ENCODE data around the gene ZAP70. TPM values are rescaled to one million over a fixed set of nuclear protein-coding genes. Genes with fewer than 3 reads are reported as not detected.

Gene ZAP70
- total RNA-seq, 4 donors from 2014 or later: 0.46 to 2.2 (median 1.5) TPM

GRCh38 chr2:97724946-97725688 lies 11.7 kb downstream of the ZAP70 start:
- no peak for TF ChIP-seq CTCF (IDR thresholded peaks at IDR 0.05)
- TF ChIP-seq EP300 (IDR thresholded peaks at IDR 0.05): no peak
- no peak for TF ChIP-seq POLR2A (IDR thresholded peaks at IDR 0.05)
- TF ChIP-seq POLR2AphosphoS5 (IDR thresholded peaks at IDR 0.05): no peak
- 89 to 91% methylated on average over 9 to 19 of the region's 31 CpGs for WGBS, 2 donors (ENCODE audit: low coverage in 1 of 2)
- ATAC-seq: no peak
- H3K27ac ChIP-seq: no peak overlapping the region
- peaks cover 0 to 7% (median 0%) of the 10 kb centered on the region in 3 donors for H3K9me3 ChIP-seq
- no peaks in the 10 kb centered on the region for H3K4me1 ChIP-seq
- H3K27me3 ChIP-seq: peaks cover 20% of the 10 kb centered on the region
- H3K4me3 ChIP-seq: no peak overlapping the region
- no peaks in the 10 kb centered on the region for H3K36me3 ChIP-seq

- no peaks in the 10 kb centered on the region for H3K4me1 ChIP-seq
- H3K9me3 ChIP-seq: peaks cover 0 to 16% (median 0%) of the 10 kb centered on the region in 3 donors
- no peak overlapping the region for H3K27ac ChIP-seq
- peaks cover 20% of the 10 kb centered on the region for H3K27me3 ChIP-seq
- TF ChIP-seq CTCF (IDR thresholded peaks at IDR 0.05): no peak
- no peak for TF ChIP-seq POLR2AphosphoS5 (IDR thresholded peaks at IDR 0.05)
- no peak for TF ChIP-seq POLR2A (IDR thresholded peaks at IDR 0.05)
- no peak for TF ChIP-seq EP300 (IDR thresholded peaks at IDR 0.05)
- ATAC-seq: no peak
- H3K4me3 ChIP-seq: no peak overlapping the region
- WGBS, 2 donors (ENCODE audit: low coverage in 1 of 2): 55 to 56% methylated on average over 3 to 4 of the region's 4 CpGs
- no peaks in the 10 kb centered on the region for H3K36me3 ChIP-seq
These were observed 13.1 kb downstream of the ZAP70 start for GRCh38 chr2:97726261-97727064.

GRCh38 chr2:97727296-97727695 lies 13.9 kb downstream of the ZAP70 start:
- no peaks in the 10 kb centered on the region for H3K4me1 ChIP-seq
- H3K27ac ChIP-seq: no peak overlapping the region
- no peak overlapping the region for H3K4me3 ChIP-seq
- WGBS, 2 donors (ENCODE audit: low coverage in 1 of 2): 93 to 95% methylated on average over 7 of the region's 7 CpGs
- TF ChIP-seq CTCF (IDR thresholded peaks at IDR 0.05): no peak
- no peak for TF ChIP-seq EP300 (IDR thresholded peaks at IDR 0.05)
- no peak for TF ChIP-seq POLR2A (IDR thresholded peaks at IDR 0.05)
- no peak for TF ChIP-seq POLR2AphosphoS5 (IDR thresholded peaks at IDR 0.05)
- H3K27me3 ChIP-seq: peaks cover 20% of the 10 kb centered on the region
- peaks cover 0 to 16% (median 0%) of the 10 kb centered on the region in 3 donors for H3K9me3 ChIP-seq
- ATAC-seq: no peak
- no peaks in the 10 kb centered on the region for H3K36me3 ChIP-seq

- ATAC-seq: peak; percentile 46
- Histone ChIP-seq H3K9me3 (peaks cover 0 to 16% (median 0%) of the 10 kb centered on the region in 3 donors), H3K36me3 (no peaks in the 10 kb centered on the region), H3K4me3 (no peak overlapping the region), H3K27ac (peak overlapping the region in 2 of 4 donors; percentile 21 to 24), H3K27me3 (peaks cover 20% of the 10 kb centered on the region), H3K4me1 (no peaks in the 10 kb centered on the region)
- TF ChIP-seq EP300 (IDR thresholded peaks at IDR 0.05): no peak
- 46 to 89% methylated on average over 6 to 11 of the region's 12 CpGs for WGBS, 2 donors (ENCODE audit: low coverage in 1 of 2)
These were observed 14.8 kb downstream of the ZAP70 start for GRCh38 chr2:97728091-97728731.

GRCh38 chr2:97730245-97730644 lies 16.9 kb downstream of the ZAP70 start:
- no peak for TF ChIP-seq POLR2A (IDR thresholded peaks at IDR 0.05)
- TF ChIP-seq EP300 (IDR thresholded peaks at IDR 0.05): no peak
- TF ChIP-seq POLR2AphosphoS5 (IDR thresholded peaks at IDR 0.05): no peak
- no peak for TF ChIP-seq CTCF (IDR thresholded peaks at IDR 0.05)
- H3K27me3 ChIP-seq: peaks cover 2% of the 10 kb centered on the region
- H3K4me3 ChIP-seq: no peak overlapping the region
- H3K27ac ChIP-seq: no peak overlapping the region
- no peaks in the 10 kb centered on the region for H3K36me3 ChIP-seq
- WGBS, 2 donors (ENCODE audit: low coverage in 1 of 2): 88 to 100% methylated on average over 1 of the region's 1 CpG
- ATAC-seq: no peak
- H3K9me3 ChIP-seq: peaks cover 0 to 16% (median 0%) of the 10 kb centered on the region in 3 donors
- H3K4me1 ChIP-seq: no peaks in the 10 kb centered on the region

All from gastroesophageal sphincter (tissue), 4 donors.